HG03354 (cell line): Measurements from ENCODE around the gene HNRNPA3.
"Not testable (repeated sequence)": the region's sequence is repeated elsewhere in the genome, so short reads cannot be mapped to it uniquely, and the experiment has no call there.

Experiments used
- ATAC-seq: cut with Tn5 transposase; IDR thresholded peaks from one replicate; pipeline ENCODE4 v1.9.1; 2021; ENCODE audit warnings: mild to moderate bottlenecking; ENCODE audit not compliant: unreplicated experiment, poor library complexity, severe bottlenecking

HNRNPA3 gene

GRCh38 chr2:177266955-177267354 lies 54.4 kb downstream of the HNRNPA3 start:
- not testable (repeated sequence) for ATAC-seq

- no peak for ATAC-seq
Measured at GRCh38 chr2:177268187-177268871, 55.7 kb downstream of the HNRNPA3 start.

- no peak for ATAC-seq
Measured at GRCh38 chr2:177268901-177269300, 56.3 kb downstream of the HNRNPA3 start.

GRCh38 chr2:177270531-177270930 lies 57.9 kb downstream of the HNRNPA3 start:
- no peak for ATAC-seq

- peak; percentile 53 for ATAC-seq
Measured at GRCh38 chr2:177271981-177272666, 59.5 kb downstream of the HNRNPA3 start.

GRCh38 chr2:177272765-177273164 lies 60.2 kb downstream of the HNRNPA3 start:
- no peak for ATAC-seq

- ATAC-seq, result no peak
Measured at GRCh38 chr2:177273408-177273807, 60.8 kb downstream of the HNRNPA3 start.
